Skeletal muscle tissue (tissue), 4 donors: Measurements from ENCODE around the gene ANXA7. TPM values are rescaled to one million over a fixed set of nuclear protein-coding genes. Genes with fewer than 3 reads are reported as not detected.

Experiments used
- H3K27ac ChIP-seq: one replicate; pipeline ENCODE4 v1.7.0; 2013; ENCODE audit warnings: mild to moderate bottlenecking, low read depth, low read length, inconsistent platforms
- H3K27me3 ChIP-seq, 3 donors: one replicate each; pipeline ENCODE4 v1.7.0; 2013; ENCODE audit warnings: low read length in 3 of 3; ENCODE audit not compliant: control insufficient read depth in 3 of 3, insufficient read depth in 3 of 3
- H3K36me3 ChIP-seq, 3 donors: one replicate each; pipeline ENCODE4 v1.7.0; 2013; ENCODE audit warnings: low read length in 3 of 3; ENCODE audit not compliant: control insufficient read depth in 3 of 3, insufficient read depth in 3 of 3
- H3K4me1 ChIP-seq, 3 donors: one replicate each; pipeline ENCODE4 v1.7.0; 2013; ENCODE audit warnings: low read length in 3 of 3, mild to moderate bottlenecking in 3 of 3; ENCODE audit not compliant: control insufficient read depth in 3 of 3, insufficient read depth in 3 of 3
- H3K4me3 ChIP-seq, 3 donors: one replicate each; pipeline ENCODE4 v1.7.0; 2013; ENCODE audit warnings: low read length in 3 of 3
- H3K9ac ChIP-seq, 3 donors: one replicate each; pipeline ENCODE4 v1.7.0; 2013; ENCODE audit warnings: low read length in 3 of 3, mild to moderate bottlenecking in 3 of 3, moderate library complexity in 2 of 3, low read depth in 1 of 3
- H3K9me3 ChIP-seq, 3 donors: one replicate each; pipeline ENCODE4 v1.7.0; 2013; ENCODE audit warnings: low read length in 3 of 3; ENCODE audit not compliant: control insufficient read depth in 3 of 3
- total RNA-seq: library from RNA; depleted of rRNA; stranded (reverse); fragments of >200 nt; gene quantifications from one replicate; pipeline ENCODE4 v1.2.3, GENCODE V29; 2014
- donor health status: Osteomylitis.

ANXA7 gene
- total RNA-seq, 1 donor from 2014 or later: 47.0 TPM

DNA sequence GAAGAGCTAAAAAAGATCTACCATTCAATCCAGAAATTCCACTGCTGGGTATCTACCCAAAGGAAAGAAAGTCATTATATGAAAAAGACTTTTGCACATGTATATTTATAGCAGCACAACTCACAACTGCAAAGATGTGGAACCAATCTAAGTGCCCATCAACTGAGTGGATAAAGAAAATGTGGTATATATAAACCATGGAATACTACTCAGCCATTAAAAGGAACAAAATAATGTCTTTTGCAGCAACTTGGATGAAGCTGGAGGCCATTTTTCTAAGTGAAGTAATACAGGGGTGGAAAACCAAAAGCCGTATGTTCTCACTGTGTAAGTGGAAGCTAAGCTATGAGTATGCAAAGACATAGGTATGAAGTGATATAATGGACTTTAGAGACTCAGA lies 3.0 kb downstream of the ANXA7 start:
- Histone ChIP-seq H3K9me3 (no peaks in the 10 kb centered on the region), H3K36me3 (peaks cover 0 to 2% (median 2%) of the 10 kb centered on the region in 3 donors), H3K27ac (no peak overlapping the region), H3K9ac (no peak overlapping the region), H3K27me3 (no peaks in the 10 kb centered on the region), H3K4me1 (peaks cover 17 to 27% (median 18%) of the 10 kb centered on the region in 3 donors), H3K4me3 (no peak overlapping the region)

DNA sequence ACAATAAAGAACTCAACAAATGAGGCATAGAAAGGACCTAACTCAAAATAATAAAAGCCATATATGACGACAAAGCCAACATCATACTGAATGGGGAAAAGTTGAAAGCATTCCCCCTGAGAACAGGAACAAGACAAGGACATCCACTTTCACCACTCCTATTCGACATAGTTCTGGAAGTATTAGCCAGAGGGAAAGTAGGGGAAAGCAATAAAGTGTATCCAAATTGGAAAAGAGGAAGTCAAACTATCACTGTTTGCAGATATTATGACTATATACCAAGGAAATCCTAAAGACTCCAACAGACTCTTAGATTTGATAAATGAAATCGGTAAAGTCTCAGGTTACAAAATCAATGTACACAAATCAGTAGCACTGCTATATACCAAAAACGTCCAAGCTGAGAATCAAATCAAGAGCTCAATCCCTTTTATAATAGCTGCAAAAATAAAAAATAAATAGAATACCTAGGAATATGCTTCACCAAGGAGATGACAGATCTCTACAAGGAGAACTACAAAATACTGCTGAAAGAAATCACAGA lies 4.8 kb downstream of the ANXA7 start:
- no peak overlapping the region for H3K9ac ChIP-seq
- H3K27ac ChIP-seq: no peak overlapping the region
- H3K36me3 ChIP-seq: peaks cover 0 to 2% (median 2%) of the 10 kb centered on the region in 3 donors
- no peaks in the 10 kb centered on the region for H3K9me3 ChIP-seq
- peaks cover 9 to 24% (median 11%) of the 10 kb centered on the region in 3 donors for H3K4me1 ChIP-seq
- no peaks in the 10 kb centered on the region for H3K27me3 ChIP-seq
- no peak overlapping the region for H3K4me3 ChIP-seq

DNA sequence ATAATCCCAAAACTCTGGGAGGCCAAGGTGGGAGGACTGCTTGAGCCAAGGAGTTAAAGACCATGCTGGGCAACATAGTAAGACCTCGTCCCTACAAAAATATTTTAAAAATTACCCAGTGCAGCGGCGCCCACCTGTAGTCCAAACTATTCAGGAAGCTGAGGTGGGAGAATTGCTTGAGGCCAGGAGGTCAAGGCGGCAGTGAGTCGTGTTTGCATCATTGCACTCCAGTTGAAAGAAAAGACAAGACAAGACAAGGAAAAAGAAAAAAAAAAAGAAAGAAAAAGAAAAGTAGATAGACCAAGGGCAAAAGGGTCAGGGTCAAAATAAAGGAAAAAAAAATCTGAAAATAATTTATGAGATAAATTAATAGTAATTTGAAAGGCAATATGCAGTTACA lies 5.8 kb downstream of the ANXA7 start:
- H3K4me1 ChIP-seq: peaks cover 11 to 20% (median 11%) of the 10 kb centered on the region in 3 donors

GRCh38 chr10:73407495-73407894 lies 6.4 kb downstream of the ANXA7 start:
- Histone ChIP-seq H3K9me3 (no peaks in the 10 kb centered on the region), H3K27ac (no peak overlapping the region), H3K9ac (no peak overlapping the region), H3K27me3 (no peaks in the 10 kb centered on the region), H3K36me3 (peaks cover 0 to 2% (median 0%) of the 10 kb centered on the region in 3 donors), H3K4me3 (no peak overlapping the region), H3K4me1 (peaks cover 6 to 16% (median 8%) of the 10 kb centered on the region in 3 donors)

More for the DNA sequence above, 5.8 kb downstream of the ANXA7 start:
- Histone ChIP-seq H3K36me3 (peaks cover 0 to 2% (median 0%) of the 10 kb centered on the region in 3 donors), H3K27me3 (no peaks in the 10 kb centered on the region), H3K27ac (no peak overlapping the region), H3K9ac (no peak overlapping the region), H3K9me3 (no peaks in the 10 kb centered on the region), H3K4me3 (no peak overlapping the region)

GRCh38 chr10:73406846-73407245 lies 7.0 kb downstream of the ANXA7 start:
- H3K27me3 ChIP-seq: no peaks in the 10 kb centered on the region
- H3K9me3 ChIP-seq: no peaks in the 10 kb centered on the region
- H3K4me1 ChIP-seq: peaks cover 6 to 14% (median 8%) of the 10 kb centered on the region in 3 donors
- peaks cover 0 to 2% (median 0%) of the 10 kb centered on the region in 3 donors for H3K36me3 ChIP-seq
- H3K9ac ChIP-seq: no peak overlapping the region
- H3K4me3 ChIP-seq: no peak overlapping the region
- no peak overlapping the region for H3K27ac ChIP-seq

- Histone ChIP-seq H3K36me3 (peaks cover 0 to 2% (median 0%) of the 10 kb centered on the region in 3 donors), H3K27ac (no peak overlapping the region), H3K4me3 (no peak overlapping the region), H3K9me3 (no peaks in the 10 kb centered on the region), H3K9ac (no peak overlapping the region), H3K4me1 (peaks cover 4 to 14% (median 9%) of the 10 kb centered on the region in 3 donors), H3K27me3 (no peaks in the 10 kb centered on the region)
These were observed 8.3 kb downstream of the ANXA7 start for GRCh38 chr10:73405556-73405955.

- H3K4me1 ChIP-seq: peaks cover 4 to 15% (median 13%) of the 10 kb centered on the region in 3 donors
- no peak overlapping the region for H3K27ac ChIP-seq
- no peak overlapping the region for H3K4me3 ChIP-seq
- peaks cover 0 to 5% (median 0%) of the 10 kb centered on the region in 3 donors for H3K36me3 ChIP-seq
- no peak overlapping the region for H3K9ac ChIP-seq
- H3K9me3 ChIP-seq: no peaks in the 10 kb centered on the region
- no peaks in the 10 kb centered on the region for H3K27me3 ChIP-seq
These were observed 9.2 kb downstream of the ANXA7 start for GRCh38 chr10:73404690-73405089.

DNA sequence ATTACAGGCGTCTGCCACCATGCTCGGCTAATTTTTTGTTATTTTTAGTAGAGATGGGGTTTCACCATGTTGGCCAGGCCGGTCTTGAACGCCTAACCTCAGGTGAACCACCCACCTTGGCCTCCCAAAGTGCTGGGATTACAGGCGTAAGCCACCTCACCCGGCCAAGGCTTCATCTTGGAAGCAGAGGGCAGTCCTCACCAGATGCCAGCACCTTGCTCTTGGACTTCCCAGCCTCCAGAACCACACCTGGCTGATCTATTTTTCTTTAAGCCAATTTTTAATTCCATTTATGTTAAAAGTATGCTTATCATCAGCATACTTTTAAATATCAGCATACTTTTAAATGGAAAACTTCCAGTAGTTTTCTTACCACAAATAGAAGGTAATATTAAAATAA lies 12.2 kb downstream of the ANXA7 start:
- Histone ChIP-seq H3K4me3 (no peak overlapping the region), H3K27me3 (no peaks in the 10 kb centered on the region), H3K4me1 (peaks cover 4 to 18% (median 10%) of the 10 kb centered on the region in 3 donors), H3K36me3 (peaks cover 3 to 21% (median 15%) of the 10 kb centered on the region in 3 donors), H3K9me3 (no peaks in the 10 kb centered on the region), H3K27ac (no peak overlapping the region), H3K9ac (no peak overlapping the region)

DNA sequence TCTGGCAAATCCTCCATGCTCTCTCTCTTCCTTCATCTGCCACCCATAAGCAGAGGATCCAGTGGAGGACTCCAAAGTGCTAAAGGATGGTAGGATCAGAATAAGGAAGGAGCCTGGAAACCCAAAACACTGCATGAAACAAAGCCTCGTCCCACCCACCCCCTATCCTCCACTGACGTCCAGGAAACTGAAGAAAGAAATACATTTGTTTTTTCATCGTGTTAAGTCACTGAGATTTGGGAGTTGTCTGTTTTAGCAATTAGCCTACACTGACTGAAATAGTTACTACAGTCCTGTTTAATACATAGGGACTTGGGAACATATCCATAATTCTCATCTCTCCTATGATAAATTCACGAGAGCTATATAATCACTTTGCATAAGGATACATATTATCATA lies 14.8 kb downstream of the ANXA7 start:
- Histone ChIP-seq H3K4me1 (peaks cover 4 to 18% (median 6%) of the 10 kb centered on the region in 3 donors), H3K9ac (no peak overlapping the region), H3K36me3 (peaks cover 6 to 36% (median 35%) of the 10 kb centered on the region in 3 donors), H3K9me3 (no peaks in the 10 kb centered on the region), H3K27ac (no peak overlapping the region), H3K4me3 (no peak overlapping the region), H3K27me3 (no peaks in the 10 kb centered on the region)

DNA sequence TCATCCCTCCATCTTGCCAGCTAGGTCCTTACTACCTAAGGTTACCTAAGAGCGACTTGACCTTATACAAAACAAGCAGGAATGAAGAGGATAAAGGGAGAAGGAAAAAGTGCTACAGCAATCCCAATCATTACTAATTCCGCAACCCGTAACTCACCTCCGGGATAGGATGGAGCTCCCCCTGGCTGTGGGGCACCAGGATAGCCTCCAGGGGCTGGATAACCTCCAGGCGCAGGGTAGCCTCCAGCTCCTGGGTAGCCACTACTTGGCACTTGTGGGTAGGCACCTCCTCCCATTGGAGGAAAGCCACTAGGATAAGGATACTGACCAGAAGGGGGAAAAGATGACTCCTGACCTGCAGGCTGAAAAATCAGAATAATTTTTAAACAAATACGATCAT lies 15.8 kb downstream of the ANXA7 start:
- no peak overlapping the region for H3K4me3 ChIP-seq
- H3K27ac ChIP-seq: no peak overlapping the region
- peaks cover 6 to 36% (median 35%) of the 10 kb centered on the region in 3 donors for H3K36me3 ChIP-seq

More for the DNA sequence above, 15.8 kb downstream of the ANXA7 start:
- peaks cover 0 to 11% (median 6%) of the 10 kb centered on the region in 3 donors for H3K4me1 ChIP-seq
- H3K9me3 ChIP-seq: no peaks in the 10 kb centered on the region
- H3K9ac ChIP-seq: no peak overlapping the region
- H3K27me3 ChIP-seq: no peaks in the 10 kb centered on the region
